ENCODE data around the gene INPP5D. TPM values are rescaled to one million over a fixed set of nuclear protein-coding genes. Genes with fewer than 3 reads are reported as not detected.

Gene INPP5D
- total RNA-seq, 1 donor from 2014 or later: 79.2 TPM

- Mint-ChIP-seq H3K4me1 (ENCODE audit: unreplicated experiment) (peaks cover 47% of the 10 kb centered on the region), H3K4me3 (ENCODE audit: unreplicated experiment) (no peak overlapping the region)
- TF ChIP-seq, protein P1, sequence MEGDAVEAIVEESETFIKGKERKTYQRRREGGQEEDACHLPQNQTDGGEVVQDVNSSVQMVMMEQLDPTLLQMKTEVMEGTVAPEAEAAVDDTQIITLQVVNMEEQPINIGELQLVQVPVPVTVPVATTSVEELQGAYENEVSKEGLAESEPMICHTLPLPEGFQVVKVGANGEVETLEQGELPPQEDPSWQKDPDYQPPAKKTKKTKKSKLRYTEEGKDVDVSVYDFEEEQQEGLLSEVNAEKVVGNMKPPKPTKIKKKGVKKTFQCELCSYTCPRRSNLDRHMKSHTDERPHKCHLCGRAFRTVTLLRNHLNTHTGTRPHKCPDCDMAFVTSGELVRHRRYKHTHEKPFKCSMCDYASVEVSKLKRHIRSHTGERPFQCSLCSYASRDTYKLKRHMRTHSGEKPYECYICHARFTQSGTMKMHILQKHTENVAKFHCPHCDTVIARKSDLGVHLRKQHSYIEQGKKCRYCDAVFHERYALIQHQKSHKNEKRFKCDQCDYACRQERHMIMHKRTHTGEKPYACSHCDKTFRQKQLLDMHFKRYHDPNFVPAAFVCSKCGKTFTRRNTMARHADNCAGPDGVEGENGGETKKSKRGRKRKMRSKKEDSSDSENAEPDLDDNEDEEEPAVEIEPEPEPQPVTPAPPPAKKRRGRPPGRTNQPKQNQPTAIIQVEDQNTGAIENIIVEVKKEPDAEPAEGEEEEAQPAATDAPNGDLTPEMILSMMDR (IDR thresholded peaks at IDR 0.05; ENCODE audit: unreplicated experiment): no peak
These were observed 29.7 kb downstream of the INPP5D start for GRCh38 chr2:233089851-233090250.

DNA sequence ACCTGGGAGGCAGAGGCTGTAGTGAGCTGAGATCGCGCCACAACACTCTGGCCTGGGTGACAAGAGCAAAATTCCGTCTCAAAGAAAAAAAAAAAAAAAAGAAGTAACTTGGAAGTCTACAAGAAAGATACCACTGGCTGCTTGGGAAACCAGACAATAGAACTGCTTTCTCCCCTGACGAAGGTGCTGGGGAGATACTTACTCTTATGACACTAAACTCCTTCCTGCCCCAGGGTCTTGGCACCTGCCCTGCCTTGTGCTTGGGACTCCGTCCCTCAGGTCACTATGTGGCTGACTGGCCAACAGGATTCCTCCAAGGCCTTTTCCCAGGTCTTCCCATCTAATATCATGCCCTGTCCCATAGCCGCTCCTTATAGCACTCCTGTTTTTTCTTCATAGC is 30.7 kb downstream of the INPP5D start:
- Mint-ChIP-seq H3K4me3 (ENCODE audit: unreplicated experiment) (no peak overlapping the region), H3K27ac (ENCODE audit: unreplicated experiment) (no peak overlapping the region), H3K27me3 (ENCODE audit: unreplicated experiment) (peaks cover 2% of the 10 kb centered on the region), H3K9me3 (ENCODE audit: unreplicated experiment) (no peaks in the 10 kb centered on the region), H3K36me3 (ENCODE audit: low read depth, unreplicated experiment) (peaks cover 53% of the 10 kb centered on the region), H3K4me1 (ENCODE audit: unreplicated experiment) (peaks cover 37% of the 10 kb centered on the region)
- TF ChIP-seq, protein P1 (IDR thresholded peaks at IDR 0.05; ENCODE audit: unreplicated experiment): no peak
- no peak for DNase-seq (ENCODE audit: low spot score)

More at GRCh38 chr2:233089851-233090250, 29.7 kb downstream of the INPP5D start:
- Mint-ChIP-seq H3K27ac (ENCODE audit: unreplicated experiment) (no peak overlapping the region), H3K36me3 (ENCODE audit: low read depth, unreplicated experiment) (peaks cover 55% of the 10 kb centered on the region), H3K9me3 (ENCODE audit: unreplicated experiment) (no peaks in the 10 kb centered on the region), H3K27me3 (ENCODE audit: unreplicated experiment) (peaks cover 2% of the 10 kb centered on the region)
- no peak for DNase-seq (ENCODE audit: low spot score)

GRCh38 chr2:233091595-233092375 is 31.6 kb downstream of the INPP5D start:
- Mint-ChIP-seq H3K27ac (ENCODE audit: unreplicated experiment) (peak overlapping the region; percentile 77), H3K9me3 (ENCODE audit: unreplicated experiment) (no peaks in the 10 kb centered on the region), H3K4me1 (ENCODE audit: unreplicated experiment) (peaks cover 30% of the 10 kb centered on the region), H3K4me3 (ENCODE audit: unreplicated experiment) (peak overlapping the region; percentile 60), H3K27me3 (ENCODE audit: unreplicated experiment) (peaks cover 2% of the 10 kb centered on the region), H3K36me3 (ENCODE audit: low read depth, unreplicated experiment) (peaks cover 48% of the 10 kb centered on the region)
- no peak for DNase-seq (ENCODE audit: low spot score)
- TF ChIP-seq, protein P1 (IDR thresholded peaks at IDR 0.05; ENCODE audit: unreplicated experiment): no peak

- Mint-ChIP-seq H3K27ac (ENCODE audit: unreplicated experiment) (peak overlapping the region; percentile 77), H3K4me3 (ENCODE audit: unreplicated experiment) (peak overlapping the region; percentile 49), H3K36me3 (ENCODE audit: low read depth, unreplicated experiment) (peaks cover 43% of the 10 kb centered on the region), H3K9me3 (ENCODE audit: unreplicated experiment) (no peaks in the 10 kb centered on the region), H3K27me3 (ENCODE audit: unreplicated experiment) (no peaks in the 10 kb centered on the region), H3K4me1 (ENCODE audit: unreplicated experiment) (peaks cover 26% of the 10 kb centered on the region)
- TF ChIP-seq, protein P1 (IDR thresholded peaks at IDR 0.05; ENCODE audit: unreplicated experiment): no peak
- no peak for DNase-seq (ENCODE audit: low spot score)
These were observed 32.5 kb downstream of the INPP5D start for GRCh38 chr2:233092432-233093165.

DNA sequence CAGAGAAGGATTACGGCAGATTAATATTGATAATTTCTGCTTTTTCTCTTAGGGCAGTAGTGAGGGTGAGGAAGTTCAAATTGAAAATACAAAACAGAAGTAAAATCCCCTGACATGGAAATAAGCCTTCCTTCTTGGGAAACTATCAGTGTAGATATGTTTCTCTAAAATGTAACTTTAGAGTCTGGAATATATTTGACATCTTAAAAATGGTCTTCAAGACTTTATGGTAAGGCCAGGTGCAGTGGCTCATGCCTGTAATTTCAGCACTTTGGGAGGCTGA is 33.0 kb downstream of the INPP5D start:
- TF ChIP-seq, protein P1 (IDR thresholded peaks at IDR 0.05; ENCODE audit: unreplicated experiment): no peak
- Mint-ChIP-seq H3K27ac (ENCODE audit: unreplicated experiment) (peak overlapping the region; percentile 67), H3K27me3 (ENCODE audit: unreplicated experiment) (no peaks in the 10 kb centered on the region), H3K4me3 (ENCODE audit: unreplicated experiment) (peak overlapping the region; percentile 49), H3K36me3 (ENCODE audit: low read depth, unreplicated experiment) (peaks cover 38% of the 10 kb centered on the region), H3K4me1 (ENCODE audit: unreplicated experiment) (peaks cover 23% of the 10 kb centered on the region), H3K9me3 (ENCODE audit: unreplicated experiment) (no peaks in the 10 kb centered on the region)
- DNase-seq (ENCODE audit: low spot score): no peak

Data from endothelial cell (in vitro differentiated cells).